Fibroblast of lung (primary cell): Measurements from ENCODE around the gene PCDHB15.
"Not testable (repeated sequence)": the region's sequence is repeated elsewhere in the genome, so short reads cannot be mapped to it uniquely, and the experiment has no call there.

ENCODE experiments used
- EZH2 ChIP-seq: IDR thresholded peaks from 2 replicates; pipeline ENCODE4 v1.5.1; 2012; ENCODE audit warnings: low read length, control low read depth, mild to moderate bottlenecking; ENCODE audit errors: missing control alignments
- TF ChIP-seq, protein P1 (sequence below), 2 donors: IDR thresholded peaks in 1 of 2; conservative IDR thresholded peaks in 1 of 2; 1 replicate in 1 of 2; 2 replicates in 1 of 2; pipeline ENCODE4 v1.5.1; 2011 to 2012; ENCODE audit warnings: low read length in 2 of 2, control low read depth in 1 of 2, inconsistent platforms in 1 of 2, low read depth in 1 of 2, mild to moderate bottlenecking in 1 of 2

DNA sequence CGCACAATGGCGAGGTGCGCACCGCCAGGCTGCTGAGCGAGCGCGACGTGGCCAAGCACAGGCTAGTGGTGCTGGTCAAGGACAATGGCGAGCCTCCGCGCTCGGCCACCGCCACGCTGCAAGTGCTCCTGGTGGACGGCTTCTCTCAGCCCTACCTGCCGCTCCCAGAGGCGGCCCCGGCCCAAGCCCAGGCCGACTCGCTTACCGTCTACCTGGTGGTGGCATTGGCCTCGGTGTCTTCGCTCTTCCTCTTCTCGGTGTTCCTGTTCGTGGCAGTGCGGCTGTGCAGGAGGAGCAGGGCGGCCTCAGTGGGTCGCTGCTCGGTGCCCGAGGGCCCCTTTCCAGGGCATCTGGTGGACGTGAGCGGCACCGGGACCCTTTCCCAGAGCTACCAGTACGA lies 2.2 kb downstream of the PCDHB15 start:
- TF ChIP-seq, protein P1, sequence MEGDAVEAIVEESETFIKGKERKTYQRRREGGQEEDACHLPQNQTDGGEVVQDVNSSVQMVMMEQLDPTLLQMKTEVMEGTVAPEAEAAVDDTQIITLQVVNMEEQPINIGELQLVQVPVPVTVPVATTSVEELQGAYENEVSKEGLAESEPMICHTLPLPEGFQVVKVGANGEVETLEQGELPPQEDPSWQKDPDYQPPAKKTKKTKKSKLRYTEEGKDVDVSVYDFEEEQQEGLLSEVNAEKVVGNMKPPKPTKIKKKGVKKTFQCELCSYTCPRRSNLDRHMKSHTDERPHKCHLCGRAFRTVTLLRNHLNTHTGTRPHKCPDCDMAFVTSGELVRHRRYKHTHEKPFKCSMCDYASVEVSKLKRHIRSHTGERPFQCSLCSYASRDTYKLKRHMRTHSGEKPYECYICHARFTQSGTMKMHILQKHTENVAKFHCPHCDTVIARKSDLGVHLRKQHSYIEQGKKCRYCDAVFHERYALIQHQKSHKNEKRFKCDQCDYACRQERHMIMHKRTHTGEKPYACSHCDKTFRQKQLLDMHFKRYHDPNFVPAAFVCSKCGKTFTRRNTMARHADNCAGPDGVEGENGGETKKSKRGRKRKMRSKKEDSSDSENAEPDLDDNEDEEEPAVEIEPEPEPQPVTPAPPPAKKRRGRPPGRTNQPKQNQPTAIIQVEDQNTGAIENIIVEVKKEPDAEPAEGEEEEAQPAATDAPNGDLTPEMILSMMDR (conservative IDR thresholded peaks at IDR 0.05 in 1 of 2, IDR thresholded peaks at IDR 0.05 in 1 of 2; ENCODE audit: low read depth in 1 of 2, low read length in 2 of 2), result not testable (repeated sequence)
- TF ChIP-seq EZH2, result not testable (repeated sequence)
